Measurements from ENCODE around the gene CALML5. TPM values are rescaled to one million over a fixed set of nuclear protein-coding genes. Genes with fewer than 3 reads are reported as not detected.
"Not testable (repeated sequence)": the region's sequence is repeated elsewhere in the genome, so short reads cannot be mapped to it uniquely, and the experiment has no call there.

CALML5 gene
- total and polyA plus RNA-seq, 2 experiments from 2014 or later, result not detected

GRCh38 chr10:5478694-5479305, 20.6 kb downstream of the CALML5 start:
- Histone ChIP-seq H3K36me3 (ENCODE audit: low read depth) (no peaks in the 10 kb centered on the region), H3K4me2 (ENCODE audit: unreplicated experiment) (no peak overlapping the region), H3K9me2 (ENCODE audit: insufficient read depth) (no peaks in the 10 kb centered on the region), H4K20me1 (ENCODE audit: insufficient read depth) (no peaks in the 10 kb centered on the region), H3K9me3 (ENCODE audit: low read depth) (no peaks in the 10 kb centered on the region), H3K4me3 (no peak overlapping the region), H3K79me2 (ENCODE audit: insufficient read depth) (no peaks in the 10 kb centered on the region), H2AFZ (no peak overlapping the region), H3F3A (ENCODE audit: insufficient read depth) (no peaks in the 10 kb centered on the region), H3K9ac (no peak overlapping the region), H3K4me1 (ENCODE audit: insufficient read depth) (peaks cover 7% of the 10 kb centered on the region), H3K27me3 (replicated peaks; ENCODE audit: insufficient read depth) (no peaks in the 10 kb centered on the region), H3K27ac (no peak overlapping the region)
- 92 to 95% methylated on average over 16 to 18 of the region's 18 CpGs for WGBS, 2 experiments (ENCODE audit: low coverage in 1 of 2, low lambda C conversion rate in 2 of 2, missing lambda C conversion rate in 2 of 2)
- DNase-seq, result no peak
- TF ChIP-seq EZH2phosphoT487 (IDR thresholded peaks at IDR 0.05; ENCODE audit: insufficient read depth, low read depth) (no peak), EZH2 (IDR thresholded peaks at IDR 0.05; ENCODE audit: insufficient read depth, poor library complexity, severe bottlenecking) (no peak)
- in situ Hi-C loops (cut with MboI), result no loop called here

GRCh38 chr10:5477948-5478693, 21.2 kb downstream of the CALML5 start:
- in situ Hi-C loops (cut with MboI), result no loop called here
- TF ChIP-seq EZH2phosphoT487 (IDR thresholded peaks at IDR 0.05; ENCODE audit: insufficient read depth, low read depth) (no peak), EZH2 (IDR thresholded peaks at IDR 0.05; ENCODE audit: insufficient read depth, poor library complexity, severe bottlenecking) (no peak)

GRCh38 chr10:5476918-5477525, 22.3 kb downstream of the CALML5 start:
- no peak overlapping the region for H2AFZ ChIP-seq

More at GRCh38 chr10:5477948-5478693, 21.2 kb downstream of the CALML5 start:
- H4K20me1 ChIP-seq (ENCODE audit: insufficient read depth), result no peaks in the 10 kb centered on the region
- H3K9me3 ChIP-seq (ENCODE audit: low read depth), result no peaks in the 10 kb centered on the region
- no peak for DNase-seq
- peaks cover 7% of the 10 kb centered on the region for H3K4me1 ChIP-seq (ENCODE audit: insufficient read depth)
- no peaks in the 10 kb centered on the region for H3K9me2 ChIP-seq (ENCODE audit: insufficient read depth)
- no peak overlapping the region for H3K9ac ChIP-seq
- WGBS, 2 experiments (ENCODE audit: low coverage in 1 of 2, low lambda C conversion rate in 2 of 2, missing lambda C conversion rate in 2 of 2), result 91% methylated on average over 11 of the region's 11 CpGs
- no peaks in the 10 kb centered on the region for H3K79me2 ChIP-seq (ENCODE audit: insufficient read depth)
- no peak overlapping the region for H2AFZ ChIP-seq
- no peaks in the 10 kb centered on the region for H3K36me3 ChIP-seq (ENCODE audit: low read depth)
- H3K4me3 ChIP-seq, result no peak overlapping the region
- no peaks in the 10 kb centered on the region for H3F3A ChIP-seq (ENCODE audit: insufficient read depth)
- H3K27me3 ChIP-seq (replicated peaks; ENCODE audit: insufficient read depth), result no peaks in the 10 kb centered on the region
- H3K4me2 ChIP-seq (ENCODE audit: unreplicated experiment), result no peak overlapping the region
- no peak overlapping the region for H3K27ac ChIP-seq

GRCh38 chr10:5475974-5476807, 23.2 kb downstream of the CALML5 start:
- H2AFZ ChIP-seq; H3K27ac ChIP-seq; H3K36me3 ChIP-seq (ENCODE audit: low read depth); H3K79me2 ChIP-seq (ENCODE audit: insufficient read depth); H3K9ac ChIP-seq; H3K4me2 ChIP-seq (ENCODE audit: unreplicated experiment); H4K20me1 ChIP-seq (ENCODE audit: insufficient read depth); DNase-seq; H3K9me2 ChIP-seq (ENCODE audit: insufficient read depth); H3K4me1 ChIP-seq (ENCODE audit: insufficient read depth); H3K4me3 ChIP-seq; in situ Hi-C loops (cut with MboI); H3K9me3 ChIP-seq (ENCODE audit: low read depth); H3F3A ChIP-seq (ENCODE audit: insufficient read depth); H3K27me3 ChIP-seq (replicated peaks; ENCODE audit: insufficient read depth): not testable (repeated sequence)
- WGBS, 2 experiments (ENCODE audit: low coverage in 1 of 2, low lambda C conversion rate in 2 of 2, missing lambda C conversion rate in 2 of 2), result 90 to 92% methylated on average over 12 of the region's 12 CpGs

More at GRCh38 chr10:5476918-5477525, 22.3 kb downstream of the CALML5 start:
- peak; percentile 19 for DNase-seq
- in situ Hi-C loops (cut with MboI), result no loop called here
- Histone ChIP-seq H3K79me2 (ENCODE audit: insufficient read depth) (no peaks in the 10 kb centered on the region), H3K4me2 (ENCODE audit: unreplicated experiment) (no peak overlapping the region), H3K9ac (no peak overlapping the region), H3K4me3 (no peak overlapping the region), H3K9me2 (ENCODE audit: insufficient read depth) (no peaks in the 10 kb centered on the region), H3F3A (ENCODE audit: insufficient read depth) (no peaks in the 10 kb centered on the region), H3K9me3 (ENCODE audit: low read depth) (no peaks in the 10 kb centered on the region), H3K36me3 (ENCODE audit: low read depth) (no peaks in the 10 kb centered on the region), H4K20me1 (ENCODE audit: insufficient read depth) (no peaks in the 10 kb centered on the region), H3K4me1 (ENCODE audit: insufficient read depth) (peaks cover 7% of the 10 kb centered on the region), H3K27me3 (replicated peaks; ENCODE audit: insufficient read depth) (no peaks in the 10 kb centered on the region), H3K27ac (no peak overlapping the region)
- 83 to 89% methylated on average over 13 of the region's 13 CpGs for WGBS, 2 experiments (ENCODE audit: low coverage in 1 of 2, low lambda C conversion rate in 2 of 2, missing lambda C conversion rate in 2 of 2)
- TF ChIP-seq EZH2 (IDR thresholded peaks at IDR 0.05; ENCODE audit: insufficient read depth, poor library complexity, severe bottlenecking), result no peak
- no peak for TF ChIP-seq EZH2phosphoT487 (IDR thresholded peaks at IDR 0.05; ENCODE audit: insufficient read depth, low read depth)

GRCh38 chr10:5475088-5475487, 24.3 kb downstream of the CALML5 start:
- H3K27me3 ChIP-seq (replicated peaks; ENCODE audit: insufficient read depth); H3K36me3 ChIP-seq (ENCODE audit: low read depth); H4K20me1 ChIP-seq (ENCODE audit: insufficient read depth); H2AFZ ChIP-seq; in situ Hi-C loops (cut with MboI); H3K4me2 ChIP-seq (ENCODE audit: unreplicated experiment); H3K4me3 ChIP-seq; H3K9ac ChIP-seq; H3K27ac ChIP-seq; H3K9me2 ChIP-seq (ENCODE audit: insufficient read depth); H3K4me1 ChIP-seq (ENCODE audit: insufficient read depth); H3K79me2 ChIP-seq (ENCODE audit: insufficient read depth); H3F3A ChIP-seq (ENCODE audit: insufficient read depth); DNase-seq; H3K9me3 ChIP-seq (ENCODE audit: low read depth): not testable (repeated sequence)
- 75 to 82% methylated on average over 6 of the region's 8 CpGs for WGBS, 2 experiments (ENCODE audit: low coverage in 1 of 2, low lambda C conversion rate in 2 of 2, missing lambda C conversion rate in 2 of 2)

- H3K4me1 ChIP-seq (ENCODE audit: insufficient read depth); H3K9me2 ChIP-seq (ENCODE audit: insufficient read depth); H3K79me2 ChIP-seq (ENCODE audit: insufficient read depth); H3K4me2 ChIP-seq (ENCODE audit: unreplicated experiment); H3K9me3 ChIP-seq (ENCODE audit: low read depth); H3K4me3 ChIP-seq; H4K20me1 ChIP-seq (ENCODE audit: insufficient read depth); H3K27me3 ChIP-seq (replicated peaks; ENCODE audit: insufficient read depth); H3K27ac ChIP-seq; H2AFZ ChIP-seq; H3K36me3 ChIP-seq (ENCODE audit: low read depth); H3K9ac ChIP-seq; in situ Hi-C loops (cut with MboI); H3F3A ChIP-seq (ENCODE audit: insufficient read depth): not testable (repeated sequence)
- WGBS, 2 experiments (ENCODE audit: low coverage in 1 of 2, low lambda C conversion rate in 2 of 2, missing lambda C conversion rate in 2 of 2), result 30 to 31% methylated on average over 4 of the region's 4 CpGs
- peak; percentile 68 for DNase-seq
These were observed 24.7 kb downstream of the CALML5 start for GRCh38 chr10:5474642-5475041.
